H1 (cell line): ENCODE measurements around the gene YRDC. TPM values are rescaled to one million over a fixed set of nuclear protein-coding genes. Genes with fewer than 3 reads are reported as not detected.

ENCODE experiments used
- CTCF ChIA-PET: fragments of 300-600 bp; sonication (Branson Sonifier 250); formaldehyde crosslinking; loops from one replicate; lab custom pipeline; 2021; ENCODE audit not compliant: partially characterized antibody; lab: Charles Lee
- POLR2A ChIA-PET: fragments of 300-600 bp; sonication (Branson Sonifier 250); formaldehyde crosslinking; loops from one replicate; lab custom pipeline; 2021; ENCODE audit warnings: inconsistent platforms; ENCODE audit not compliant: partially characterized antibody; lab: Charles Lee
- DNase-seq, 2 experiments: peaks; one replicate each; pipeline versions ENCODE4 v3.0.0 to v3.0.0-alpha.2; 2010 to 2022; ENCODE audit warnings: low spot score in 2 of 2, low read depth in 1 of 2, mixed read lengths in 1 of 2
- FAIRE-seq: peaks from 2 replicates; lab custom pipeline; 2011; peaks lifted over from hg19 to GRCh38; lab: Jason Lieb, UNC
- H2AFZ ChIP-seq: 2 replicates; pipeline ENCODE4 v1.8.1; 2012; ENCODE audit warnings: low read length, inconsistent platforms
- H2AK5ac ChIP-seq: 2 replicates; pipeline ENCODE4 v1.6.1; 2013; ENCODE audit warnings: low read depth, low read length
- H2BK120ac ChIP-seq: replicated peaks from 2 replicates; pipeline ENCODE3; 2013; ENCODE audit warnings: low read depth, low read length, inconsistent platforms
- H2BK12ac ChIP-seq: 2 replicates; pipeline ENCODE4 v1.6.1; 2013; ENCODE audit warnings: low read depth, low read length
- H2BK15ac ChIP-seq: 2 replicates; pipeline ENCODE4 v1.6.1; 2013; ENCODE audit warnings: low read length
- H2BK20ac ChIP-seq: 2 replicates; pipeline ENCODE4 v1.6.1; 2013; ENCODE audit warnings: low read length
- H2BK5ac ChIP-seq: 2 replicates; pipeline ENCODE4 v1.6.1; 2013; ENCODE audit warnings: low read depth, low read length
- H3K14ac ChIP-seq: 2 replicates; pipeline ENCODE4 v1.6.1; 2013; ENCODE audit warnings: inconsistent platforms; ENCODE audit not compliant: insufficient read length
- H3K18ac ChIP-seq: 2 replicates; pipeline ENCODE4 v1.6.1; 2013; ENCODE audit warnings: low read length; ENCODE audit errors: extremely low read depth
- H3K23ac ChIP-seq: 2 replicates; pipeline ENCODE4 v1.6.1; 2013; ENCODE audit warnings: inconsistent platforms; ENCODE audit not compliant: insufficient read length
- H3K23me2 ChIP-seq: 2 replicates; pipeline ENCODE4 v1.6.1; 2013; ENCODE audit warnings: low read depth, low read length
- H3K27ac ChIP-seq: 2 replicates; pipeline ENCODE4 v1.6.1; 2011; ENCODE audit warnings: low read depth, low read length, inconsistent platforms
- H3K27me3 ChIP-seq, 4 experiments: replicated peaks in 1 of 4; 1 replicate in 1 of 4; 2 replicates in 3 of 4; pipeline versions ENCODE4 v1.6.1 to v1.8.1; 2011 to 2013; ENCODE audit warnings: low read length in 3 of 4, mild to moderate bottlenecking in 3 of 4, inconsistent platforms in 2 of 4, mixed read lengths in 2 of 4, moderate library complexity in 1 of 4; ENCODE audit not compliant: control insufficient read depth in 3 of 4, insufficient read depth in 3 of 4; ENCODE audit errors: extremely low read depth in 1 of 4
- H3K36me3 ChIP-seq, 4 experiments: 2 replicates each; pipeline versions ENCODE4 v1.6.1 to v1.8.1; 2011 to 2013; ENCODE audit warnings: mild to moderate bottlenecking in 4 of 4, low read length in 3 of 4, moderate library complexity in 2 of 4, control low read depth in 1 of 4, inconsistent platforms in 1 of 4; ENCODE audit not compliant: insufficient read depth in 4 of 4, control insufficient read depth in 2 of 4
- H3K4ac ChIP-seq: replicated peaks from 2 replicates; pipeline ENCODE3; 2013; ENCODE audit warnings: low read length, low read depth, mixed read lengths, inconsistent platforms; ENCODE audit not compliant: insufficient read length
- H3K4me1 ChIP-seq, 4 experiments: replicated peaks in 1 of 4; 1 replicate in 1 of 4; 2 replicates in 3 of 4; pipeline versions ENCODE4 v1.6.1 to v1.8.1; 2011 to 2013; ENCODE audit warnings: low read length in 3 of 4, inconsistent platforms in 2 of 4, mixed read lengths in 1 of 4; ENCODE audit not compliant: insufficient read depth in 4 of 4, control insufficient read depth in 3 of 4
- H3K4me2 ChIP-seq, 2 experiments: 2 replicates each; pipeline versions ENCODE4 v1.6.1 to v1.8.1; 2011 to 2013; ENCODE audit warnings: low read depth in 2 of 2, low read length in 2 of 2, control low read depth in 1 of 2, inconsistent platforms in 1 of 2, mild to moderate bottlenecking in 1 of 2; ENCODE audit not compliant: insufficient read depth in 1 of 2
- H3K4me3 ChIP-seq, 4 experiments: fragments of 200-600, 300-600 bp in 1 of 4; sonication (generic), shearing (Covaris generic), sonication (Bioruptor Twin) in 1 of 4; 2 replicates each; pipeline versions ENCODE4 v1.5.1 to v1.8.1; 2011 to 2016; ENCODE audit warnings: low read length in 4 of 4, low read depth in 3 of 4, control low read depth in 2 of 4, inconsistent platforms in 2 of 4, mild to moderate bottlenecking in 2 of 4, mixed read lengths in 1 of 4, moderate library complexity in 1 of 4; ENCODE audit not compliant: insufficient read depth in 2 of 4; ENCODE audit errors: extremely low read depth in 1 of 4
- H3K56ac ChIP-seq: replicated peaks from 2 replicates; pipeline ENCODE3; 2013; ENCODE audit warnings: low read depth, mild to moderate bottlenecking, mixed read lengths, low read length, inconsistent platforms; ENCODE audit not compliant: insufficient read length
- H3K79me1 ChIP-seq: 2 replicates; pipeline ENCODE4 v1.6.1; 2013; ENCODE audit warnings: low read depth, low read length, control low read depth
- H3K79me2 ChIP-seq, 2 experiments: 2 replicates each; pipeline versions ENCODE4 v1.6.1 to v1.8.1; 2012 to 2013; ENCODE audit warnings: low read length in 2 of 2, mild to moderate bottlenecking in 2 of 2, inconsistent platforms in 1 of 2; ENCODE audit not compliant: insufficient read depth in 2 of 2, control insufficient read depth in 1 of 2
- H3K9ac ChIP-seq, 4 experiments: replicated peaks in 1 of 4; 1 replicate in 1 of 4; 2 replicates in 3 of 4; pipeline versions ENCODE4 v1.6.1 to v1.8.1; 2011 to 2013; ENCODE audit warnings: low read depth in 3 of 4, low read length in 3 of 4, control low read depth in 2 of 4, mild to moderate bottlenecking in 2 of 4, moderate library complexity in 2 of 4, inconsistent platforms in 1 of 4; ENCODE audit errors: extremely low read depth in 1 of 4
- H3K9me3 ChIP-seq, 2 experiments: 2 replicates each; pipeline versions ENCODE4 v1.6.1 to v1.8.1; 2012 to 2013; ENCODE audit warnings: mild to moderate bottlenecking in 2 of 2, moderate library complexity in 2 of 2, control low read depth in 1 of 2, inconsistent platforms in 1 of 2, low read depth in 1 of 2, low read length in 1 of 2, mixed read lengths in 1 of 2; ENCODE audit not compliant: insufficient read depth in 2 of 2
- H4K20me1 ChIP-seq, 2 experiments: replicated peaks in 1 of 2; 2 replicates each; pipeline versions ENCODE3 to v1.8.1; 2011 to 2013; ENCODE audit warnings: inconsistent platforms in 2 of 2, low read length in 2 of 2, mild to moderate bottlenecking in 1 of 2; ENCODE audit not compliant: insufficient read depth in 2 of 2, control insufficient read depth in 1 of 2
- H4K5ac ChIP-seq: 2 replicates; pipeline ENCODE4 v1.6.1; 2013; ENCODE audit warnings: low read length, low read depth, mixed read lengths, inconsistent platforms; ENCODE audit not compliant: insufficient read length
- H4K8ac ChIP-seq: 2 replicates; pipeline ENCODE4 v1.8.0; 2013; ENCODE audit warnings: mild to moderate bottlenecking, moderate library complexity, low read length, inconsistent platforms; ENCODE audit not compliant: insufficient read depth; ENCODE audit errors: extremely low read depth
- H4K91ac ChIP-seq: replicated peaks from 2 replicates; pipeline ENCODE3; 2013; ENCODE audit warnings: low read length, mixed read lengths, inconsistent platforms; ENCODE audit not compliant: insufficient read length
- ATF3 ChIP-seq: IDR thresholded peaks from 2 replicates; pipeline ENCODE4 v1.6.1; 2011; ENCODE audit warnings: low read depth, mild to moderate bottlenecking, low read length; ENCODE audit not compliant: insufficient read depth
- BRCA1 ChIP-seq: IDR thresholded peaks from 2 replicates; pipeline ENCODE4 v1.6.1; 2012; ENCODE audit warnings: low read depth, low read length, improper control_type of control experiment
- CREB1 ChIP-seq: IDR thresholded peaks from 2 replicates; pipeline ENCODE4 v1.6.1; 2012; ENCODE audit warnings: inconsistent platforms
- CTCF ChIP-seq, 3 experiments: IDR thresholded peaks; 1 replicate in 2 of 3; 2 replicates in 1 of 3; pipeline versions ENCODE4 v1.5.1 to v1.6.1; 2011; ENCODE audit warnings: low read length in 3 of 3, mild to moderate bottlenecking in 3 of 3, inconsistent platforms in 2 of 3, low read depth in 1 of 3, moderate library complexity in 1 of 3; ENCODE audit not compliant: insufficient read depth in 1 of 3; ENCODE audit errors: control extremely low read depth in 1 of 3
- GTF2F1 ChIP-seq: IDR thresholded peaks from 2 replicates; pipeline ENCODE4 v1.6.1; 2012; ENCODE audit warnings: low read depth, low read length, improper control_type of control experiment, borderline replicate concordance
- HDAC6 ChIP-seq: IDR thresholded peaks from one replicate; pipeline ENCODE4 v1.7.1; 2012; ENCODE audit warnings: low read depth, mild to moderate bottlenecking, inconsistent platforms, low read length, moderate library complexity
- RAD21 ChIP-seq, 2 experiments: IDR thresholded peaks in 1 of 2; conservative IDR thresholded peaks in 1 of 2; 2 replicates each; pipeline ENCODE4 v1.6.1; 2011; ENCODE audit warnings: low read depth in 2 of 2, low read length in 2 of 2, improper control_type of control experiment in 1 of 2, inconsistent platforms in 1 of 2, mild to moderate bottlenecking in 1 of 2, moderate library complexity in 1 of 2
- TAF1 ChIP-seq: IDR thresholded peaks from 2 replicates; pipeline ENCODE4 v1.6.1; 2011; ENCODE audit warnings: mild to moderate bottlenecking, low read depth, low read length
- TAF7 ChIP-seq: optimal IDR thresholded peaks from 2 replicates; pipeline ENCODE3; 2011; ENCODE audit warnings: low read depth, mild to moderate bottlenecking, inconsistent platforms, low read length, moderate library complexity, borderline replicate concordance
- TBP ChIP-seq: IDR thresholded peaks from 2 replicates; pipeline ENCODE4 v1.6.1; 2011; ENCODE audit warnings: low read depth, low read length, improper control_type of control experiment
- YY1 ChIP-seq: IDR thresholded peaks from 2 replicates; pipeline ENCODE4 v1.6.1; 2011; ENCODE audit warnings: low read depth, mild to moderate bottlenecking, low read length
- WGBS, 2 experiments: shearing (Covaris generic) in 1 of 2; methylation state at CpG; one replicate each; pipeline versions ENCODE4 v1.1.6 to v1.1.7; 2013 to 2015; ENCODE audit warnings: low lambda C conversion rate in 2 of 2, mixed read lengths in 2 of 2, inconsistent platforms in 1 of 2, low coverage in 1 of 2, missing lambda C conversion rate in 1 of 2; ENCODE audit not compliant: insufficient replicate concordance in 2 of 2, insufficient coverage in 1 of 2, insufficient read length in 1 of 2; ENCODE audit errors: extremely low coverage in 1 of 2, missing lambda C conversion rate in 1 of 2; 5-methylcytosine and 5-hydroxymethylcytosine counted together
- polyA plus RNA-seq, 7 experiments: library from polyadenylated mRNA; depleted of rRNA in 3 of 7; stranded (reverse) in 5 of 7; unstranded in 2 of 7; fragments of >200 nt in 5 of 7; fragments of 200-250 nt in 2 of 7; gene quantifications; 1 replicate in 5 of 7; 2 replicates in 1 of 7; 4 replicates in 1 of 7; pipeline versions ENCODE4 v1.2.1 to v1.2.3, GENCODE V29; 2011 to 2013; ENCODE audit warnings: missing spikeins in 2 of 7, mixed read lengths in 2 of 7
- total RNA-seq: library from RNA; stranded (reverse); fragmentation: NEBNext Ultra II Directional; extraction: Animal tissue kit (Norgen Biotek cat#: 25700); gene quantifications from 2 replicates; pipeline ENCODE4 v1.2.1, GENCODE V29; 2021

Gene YRDC
- total and polyA plus RNA-seq, 2 of the 8 experiments (the other 6 are each of a cell fraction or from before 2014, with no cell fraction given), result 21.1 to 21.6 TPM

DNA sequence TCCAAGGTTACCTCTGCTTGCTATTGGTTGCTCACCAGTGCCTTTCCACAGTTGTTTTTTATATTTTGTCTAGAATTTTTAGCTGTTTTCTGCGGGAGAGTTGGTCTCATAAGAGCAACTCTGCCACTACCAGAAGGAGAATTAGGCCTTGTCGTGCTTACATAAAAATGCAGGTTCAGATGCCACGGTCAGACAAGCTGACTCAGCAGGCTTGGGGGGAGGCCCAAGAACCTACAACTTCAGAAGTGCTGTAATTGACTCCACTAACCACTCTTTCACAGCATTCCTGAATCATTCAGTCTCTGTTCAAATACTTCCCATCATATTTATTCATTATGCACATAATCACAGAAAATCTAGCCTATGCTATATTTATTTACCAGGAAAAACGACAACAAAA, 23.1 kb upstream of the YRDC start:
- Histone ChIP-seq H2AK5ac (no peak overlapping the region), H3K23me2 (no peaks in the 10 kb centered on the region), H4K5ac (no peak overlapping the region), H3K18ac (no peak overlapping the region), H2BK5ac (no peak overlapping the region), H2BK120ac (no peak overlapping the region), H2BK20ac (no peak overlapping the region), H3K79me2 (no peaks in the 10 kb centered on the region), H4K8ac (no peak overlapping the region), H2BK15ac (no peak overlapping the region), H3K23ac (no peak overlapping the region), H3K27me3 (no peaks in the 10 kb centered on the region), H3K4me3 (no peak overlapping the region), H4K20me1 (no peaks in the 10 kb centered on the region), H3K27ac (no peak overlapping the region), H3K9me3 (no peaks in the 10 kb centered on the region), H4K91ac (no peak overlapping the region), H2BK12ac (no peak overlapping the region), H3K4me1 (no peaks in the 10 kb centered on the region), H3K14ac (no peak overlapping the region), H3K4me2 (no peak overlapping the region), H3K4ac (no peak overlapping the region), H3K9ac (no peak overlapping the region), H3K36me3 (peaks cover 3 to 38% (median 22%) of the 10 kb centered on the region in 4 experiments; a peak in 6 of 8 replicates), H2AFZ (no peak overlapping the region), H3K79me1 (no peaks in the 10 kb centered on the region), H3K56ac (no peak overlapping the region)
- ChIA-PET CTCF (interaction anchor here (0.8 to 1.2 kb wide), 3 partner anchors 29 to 183 kb away, joined by 3 to 4 read pairs (median 3); partner anchors contain the start of gene MTF1), POLR2A (interaction anchor here (1.2 to 1.3 kb wide), 2 partner anchors 9 to 28 kb away, joined by 3 read pairs; partner anchors contain the start of gene MTF1)
- no peak for DNase-seq
- 87% methylated on average over 4 of the region's 4 CpGs; no CpG with 5 or more reads in 1 of the 2 experiments for WGBS, 2 experiments
- no peak for FAIRE-seq
- TF ChIP-seq BRCA1, result no peak
- no peak for TF ChIP-seq CREB1
- no peak for TF ChIP-seq TAF7
- TF ChIP-seq RAD21 (IDR thresholded peaks at IDR 0.05 in 1 of 2, conservative IDR thresholded peaks at IDR 0.05 in 1 of 2; ENCODE audit: low read depth in 2 of 2, low read length in 2 of 2), result no peak
- no peak for TF ChIP-seq CTCF (IDR thresholded peaks at IDR 0.05; ENCODE audit: control extremely low read depth in 1 of 3, insufficient read depth in 1 of 3, low read depth in 1 of 3, low read length in 3 of 3)
- no peak for TF ChIP-seq HDAC6
- TF ChIP-seq TAF1, result no peak
- TF ChIP-seq ATF3, result no peak
- TF ChIP-seq TBP, result no peak
- TF ChIP-seq GTF2F1, result no peak
- TF ChIP-seq YY1, result no peak
